ENCODE data around the gene IKZF5. TPM values are rescaled to one million over a fixed set of nuclear protein-coding genes. Genes with fewer than 3 reads are reported as not detected.

IKZF5 gene
- total and polyA plus RNA-seq, 2 experiments from 2014 or later = 6.9 to 10.5 TPM

GRCh38 chr10:123000155-123000554 is 8.4 kb downstream of the IKZF5 start:
- H3K27me3 ChIP-seq (ENCODE audit: insufficient read depth) = no peaks in the 10 kb centered on the region
- no peak overlapping the region for H3K27ac ChIP-seq (ENCODE audit: low read depth)
- no peak for DNase-seq (ENCODE audit: low spot score)
- Mint-ChIP-seq H3K27me3 (ENCODE audit: insufficient read depth, low read depth, poor library complexity) (no peaks in the 10 kb centered on the region), H3K27ac (no peak overlapping the region), H3K4me3 (no peak overlapping the region), H3K4me1 (peaks cover 9% of the 10 kb centered on the region; the same call in 2 of the 3 replicates), H3K36me3 (ENCODE audit: low read depth) (peaks cover 14% of the 10 kb centered on the region; the same call in 2 of the 3 replicates), H3K9me3 (no peaks in the 10 kb centered on the region)
- H3K4me3 ChIP-seq = no peak overlapping the region
- no peak for ATAC-seq
- TF ChIP-seq, protein P1, sequence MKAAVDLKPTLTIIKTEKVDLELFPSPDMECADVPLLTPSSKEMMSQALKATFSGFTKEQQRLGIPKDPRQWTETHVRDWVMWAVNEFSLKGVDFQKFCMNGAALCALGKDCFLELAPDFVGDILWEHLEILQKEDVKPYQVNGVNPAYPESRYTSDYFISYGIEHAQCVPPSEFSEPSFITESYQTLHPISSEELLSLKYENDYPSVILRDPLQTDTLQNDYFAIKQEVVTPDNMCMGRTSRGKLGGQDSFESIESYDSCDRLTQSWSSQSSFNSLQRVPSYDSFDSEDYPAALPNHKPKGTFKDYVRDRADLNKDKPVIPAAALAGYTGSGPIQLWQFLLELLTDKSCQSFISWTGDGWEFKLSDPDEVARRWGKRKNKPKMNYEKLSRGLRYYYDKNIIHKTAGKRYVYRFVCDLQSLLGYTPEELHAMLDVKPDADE (IDR thresholded peaks at IDR 0.05) = no peak
- TF ChIP-seq CTCF (conservative IDR thresholded peaks at IDR 0.05; ENCODE audit: low read depth in 2 of 2) = no peak
- no peak for TF ChIP-seq ZNF114 (CRISPR knock-in tag; IDR thresholded peaks at IDR 0.05)
- no peak for TF ChIP-seq EZH2phosphoT487 (IDR thresholded peaks at IDR 0.05; ENCODE audit: unreplicated experiment)
- TF ChIP-seq CREB1 (CRISPR knock-in tag; IDR thresholded peaks at IDR 0.05; ENCODE audit: low read depth) = no peak
- TF ChIP-seq, protein P2, sequence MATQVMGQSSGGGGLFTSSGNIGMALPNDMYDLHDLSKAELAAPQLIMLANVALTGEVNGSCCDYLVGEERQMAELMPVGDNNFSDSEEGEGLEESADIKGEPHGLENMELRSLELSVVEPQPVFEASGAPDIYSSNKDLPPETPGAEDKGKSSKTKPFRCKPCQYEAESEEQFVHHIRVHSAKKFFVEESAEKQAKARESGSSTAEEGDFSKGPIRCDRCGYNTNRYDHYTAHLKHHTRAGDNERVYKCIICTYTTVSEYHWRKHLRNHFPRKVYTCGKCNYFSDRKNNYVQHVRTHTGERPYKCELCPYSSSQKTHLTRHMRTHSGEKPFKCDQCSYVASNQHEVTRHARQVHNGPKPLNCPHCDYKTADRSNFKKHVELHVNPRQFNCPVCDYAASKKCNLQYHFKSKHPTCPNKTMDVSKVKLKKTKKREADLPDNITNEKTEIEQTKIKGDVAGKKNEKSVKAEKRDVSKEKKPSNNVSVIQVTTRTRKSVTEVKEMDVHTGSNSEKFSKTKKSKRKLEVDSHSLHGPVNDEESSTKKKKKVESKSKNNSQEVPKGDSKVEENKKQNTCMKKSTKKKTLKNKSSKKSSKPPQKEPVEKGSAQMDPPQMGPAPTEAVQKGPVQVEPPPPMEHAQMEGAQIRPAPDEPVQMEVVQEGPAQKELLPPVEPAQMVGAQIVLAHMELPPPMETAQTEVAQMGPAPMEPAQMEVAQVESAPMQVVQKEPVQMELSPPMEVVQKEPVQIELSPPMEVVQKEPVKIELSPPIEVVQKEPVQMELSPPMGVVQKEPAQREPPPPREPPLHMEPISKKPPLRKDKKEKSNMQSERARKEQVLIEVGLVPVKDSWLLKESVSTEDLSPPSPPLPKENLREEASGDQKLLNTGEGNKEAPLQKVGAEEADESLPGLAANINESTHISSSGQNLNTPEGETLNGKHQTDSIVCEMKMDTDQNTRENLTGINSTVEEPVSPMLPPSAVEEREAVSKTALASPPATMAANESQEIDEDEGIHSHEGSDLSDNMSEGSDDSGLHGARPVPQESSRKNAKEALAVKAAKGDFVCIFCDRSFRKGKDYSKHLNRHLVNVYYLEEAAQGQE (IDR thresholded peaks at IDR 0.05; ENCODE audit: unreplicated experiment) = no peak
- TF ChIP-seq NANOG (IDR thresholded peaks at IDR 0.05; ENCODE audit: borderline replicate concordance) = no peak
- TF ChIP-seq ZNF331 (CRISPR knock-in tag; IDR thresholded peaks at IDR 0.05; ENCODE audit: low read depth) = no peak
- TF ChIP-seq JUNB (IDR thresholded peaks at IDR 0.05; ENCODE audit: unreplicated experiment) = no peak
- TF ChIP-seq POLR2AphosphoS5 (IDR thresholded peaks at IDR 0.05; ENCODE audit: low read depth) = no peak
- TF ChIP-seq STAT1 (IDR thresholded peaks at IDR 0.05; ENCODE audit: unreplicated experiment) = no peak
- TF ChIP-seq, protein P3, sequence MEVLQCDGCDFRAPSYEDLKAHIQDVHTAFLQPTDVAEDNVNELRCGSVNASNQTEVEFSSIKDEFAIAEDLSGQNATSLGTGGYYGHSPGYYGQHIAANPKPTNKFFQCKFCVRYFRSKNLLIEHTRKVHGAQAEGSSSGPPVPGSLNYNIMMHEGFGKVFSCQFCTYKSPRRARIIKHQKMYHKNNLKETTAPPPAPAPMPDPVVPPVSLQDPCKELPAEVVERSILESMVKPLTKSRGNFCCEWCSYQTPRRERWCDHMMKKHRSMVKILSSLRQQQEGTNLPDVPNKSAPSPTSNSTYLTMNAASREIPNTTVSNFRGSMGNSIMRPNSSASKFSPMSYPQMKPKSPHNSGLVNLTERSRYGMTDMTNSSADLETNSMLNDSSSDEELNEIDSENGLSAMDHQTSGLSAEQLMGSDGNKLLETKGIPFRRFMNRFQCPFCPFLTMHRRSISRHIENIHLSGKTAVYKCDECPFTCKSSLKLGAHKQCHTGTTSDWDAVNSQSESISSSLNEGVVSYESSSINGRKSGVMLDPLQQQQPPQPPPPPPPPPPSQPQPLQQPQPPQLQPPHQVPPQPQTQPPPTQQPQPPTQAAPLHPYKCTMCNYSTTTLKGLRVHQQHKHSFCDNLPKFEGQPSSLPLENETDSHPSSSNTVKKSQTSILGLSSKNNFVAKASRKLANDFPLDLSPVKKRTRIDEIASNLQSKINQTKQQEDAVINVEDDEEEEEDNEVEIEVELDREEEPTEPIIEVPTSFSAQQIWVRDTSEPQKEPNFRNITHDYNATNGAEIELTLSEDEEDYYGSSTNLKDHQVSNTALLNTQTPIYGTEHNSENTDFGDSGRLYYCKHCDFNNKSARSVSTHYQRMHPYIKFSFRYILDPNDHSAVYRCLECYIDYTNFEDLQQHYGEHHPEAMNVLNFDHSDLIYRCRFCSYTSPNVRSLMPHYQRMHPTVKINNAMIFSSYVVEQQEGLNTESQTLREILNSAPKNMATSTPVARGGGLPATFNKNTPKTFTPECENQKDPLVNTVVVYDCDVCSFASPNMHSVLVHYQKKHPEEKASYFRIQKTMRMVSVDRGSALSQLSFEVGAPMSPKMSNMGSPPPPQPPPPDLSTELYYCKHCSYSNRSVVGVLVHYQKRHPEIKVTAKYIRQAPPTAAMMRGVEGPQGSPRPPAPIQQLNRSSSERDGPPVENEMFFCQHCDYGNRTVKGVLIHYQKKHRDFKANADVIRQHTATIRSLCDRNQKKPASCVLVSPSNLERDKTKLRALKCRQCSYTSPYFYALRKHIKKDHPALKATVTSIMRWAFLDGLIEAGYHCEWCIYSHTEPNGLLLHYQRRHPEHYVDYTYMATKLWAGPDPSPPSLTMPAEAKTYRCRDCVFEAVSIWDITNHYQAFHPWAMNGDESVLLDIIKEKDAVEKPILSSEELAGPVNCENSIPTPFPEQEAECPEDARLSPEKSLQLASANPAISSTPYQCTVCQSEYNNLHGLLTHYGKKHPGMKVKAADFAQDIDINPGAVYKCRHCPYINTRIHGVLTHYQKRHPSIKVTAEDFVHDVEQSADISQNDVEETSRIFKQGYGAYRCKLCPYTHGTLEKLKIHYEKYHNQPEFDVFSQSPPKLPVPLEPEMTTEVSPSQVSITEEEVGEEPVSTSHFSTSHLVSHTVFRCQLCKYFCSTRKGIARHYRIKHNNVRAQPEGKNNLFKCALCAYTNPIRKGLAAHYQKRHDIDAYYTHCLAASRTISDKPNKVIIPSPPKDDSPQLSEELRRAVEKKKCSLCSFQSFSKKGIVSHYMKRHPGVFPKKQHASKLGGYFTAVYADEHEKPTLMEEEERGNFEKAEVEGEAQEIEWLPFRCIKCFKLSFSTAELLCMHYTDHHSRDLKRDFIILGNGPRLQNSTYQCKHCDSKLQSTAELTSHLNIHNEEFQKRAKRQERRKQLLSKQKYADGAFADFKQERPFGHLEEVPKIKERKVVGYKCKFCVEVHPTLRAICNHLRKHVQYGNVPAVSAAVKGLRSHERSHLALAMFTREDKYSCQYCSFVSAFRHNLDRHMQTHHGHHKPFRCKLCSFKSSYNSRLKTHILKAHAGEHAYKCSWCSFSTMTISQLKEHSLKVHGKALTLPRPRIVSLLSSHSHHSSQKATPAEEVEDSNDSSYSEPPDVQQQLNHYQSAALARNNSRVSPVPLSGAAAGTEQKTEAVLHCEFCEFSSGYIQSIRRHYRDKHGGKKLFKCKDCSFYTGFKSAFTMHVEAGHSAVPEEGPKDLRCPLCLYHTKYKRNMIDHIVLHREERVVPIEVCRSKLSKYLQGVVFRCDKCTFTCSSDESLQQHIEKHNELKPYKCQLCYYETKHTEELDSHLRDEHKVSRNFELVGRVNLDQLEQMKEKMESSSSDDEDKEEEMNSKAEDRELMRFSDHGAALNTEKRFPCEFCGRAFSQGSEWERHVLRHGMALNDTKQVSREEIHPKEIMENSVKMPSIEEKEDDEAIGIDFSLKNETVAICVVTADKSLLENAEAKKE (CRISPR knock-in tag; IDR thresholded peaks at IDR 0.05) = no peak
- TF ChIP-seq EZH2 (IDR thresholded peaks at IDR 0.05; ENCODE audit: low read depth, unreplicated experiment) = no peak
- no peak overlapping the region for H2AFZ ChIP-seq
- peaks cover 63% of the 10 kb centered on the region for H3K79me2 ChIP-seq (replicated peaks; ENCODE audit: insufficient read depth)
- H3K9me2 ChIP-seq (ENCODE audit: insufficient read depth) = no peaks in the 10 kb centered on the region
- H3F3A ChIP-seq (replicated peaks; ENCODE audit: low read depth) = no peaks in the 10 kb centered on the region
- H4K20me1 ChIP-seq (replicated peaks; ENCODE audit: insufficient read depth) = peaks cover 28% of the 10 kb centered on the region
- H3K4me1 ChIP-seq (ENCODE audit: insufficient read depth) = no peaks in the 10 kb centered on the region
- no peaks in the 10 kb centered on the region for H3K36me3 ChIP-seq (ENCODE audit: insufficient read depth)
- H3K4me2 ChIP-seq = no peak overlapping the region

All from GM23338 (cell line).